HG02970 (cell line): ENCODE results near the gene STX16.

Experiments used
- ATAC-seq: cut with Tn5 transposase; IDR thresholded peaks from one replicate; pipeline ENCODE4 v1.9.1; 2021; ENCODE audit warnings: mild to moderate bottlenecking, moderate library complexity, moderate number of reproducible peaks; ENCODE audit not compliant: unreplicated experiment, low FRiP score

STX16 gene

GRCh38 chr20:58618351-58619076, 32.6 kb upstream of the STX16 start:
- ATAC-seq, result no peak

- no peak for ATAC-seq
These were observed 31.8 kb upstream of the STX16 start for GRCh38 chr20:58619077-58619863.

- no peak for ATAC-seq
These were observed 31.1 kb upstream of the STX16 start for GRCh38 chr20:58619864-58620431.

- no peak for ATAC-seq
These were observed 29.1 kb upstream of the STX16 start for GRCh38 chr20:58621906-58622548.

GRCh38 chr20:58622671-58623578, 28.2 kb upstream of the STX16 start:
- no peak for ATAC-seq

- no peak for ATAC-seq
These were observed 27.3 kb upstream of the STX16 start for GRCh38 chr20:58623579-58624473.

- ATAC-seq, result no peak
These were observed 26.4 kb upstream of the STX16 start for GRCh38 chr20:58624687-58625086.

- no peak for ATAC-seq
These were observed 25.5 kb upstream of the STX16 start for GRCh38 chr20:58625585-58625984.

DNA sequence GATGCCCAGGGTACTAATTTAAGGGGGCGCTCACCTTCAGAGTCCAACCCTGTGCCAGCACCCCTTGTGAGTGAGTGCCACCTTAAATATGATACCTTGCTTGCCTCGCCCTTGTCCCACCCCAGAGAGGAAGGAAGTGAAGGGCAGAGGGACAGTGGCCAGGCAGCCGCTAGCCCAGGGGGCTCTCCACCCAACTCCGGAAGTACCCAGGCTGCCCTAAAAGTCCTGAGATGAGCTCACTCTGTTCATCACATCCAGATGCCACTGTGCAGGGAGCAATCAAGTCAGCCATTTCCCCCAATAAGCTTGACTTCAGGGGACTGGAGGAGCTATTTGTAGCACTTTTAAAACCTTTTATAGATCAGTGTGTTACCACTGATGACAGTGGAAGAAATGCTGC, 25.0 kb upstream of the STX16 start:
- ATAC-seq, result no peak

GRCh38 chr20:58627212-58628072, 23.6 kb upstream of the STX16 start:
- ATAC-seq, result no peak

DNA sequence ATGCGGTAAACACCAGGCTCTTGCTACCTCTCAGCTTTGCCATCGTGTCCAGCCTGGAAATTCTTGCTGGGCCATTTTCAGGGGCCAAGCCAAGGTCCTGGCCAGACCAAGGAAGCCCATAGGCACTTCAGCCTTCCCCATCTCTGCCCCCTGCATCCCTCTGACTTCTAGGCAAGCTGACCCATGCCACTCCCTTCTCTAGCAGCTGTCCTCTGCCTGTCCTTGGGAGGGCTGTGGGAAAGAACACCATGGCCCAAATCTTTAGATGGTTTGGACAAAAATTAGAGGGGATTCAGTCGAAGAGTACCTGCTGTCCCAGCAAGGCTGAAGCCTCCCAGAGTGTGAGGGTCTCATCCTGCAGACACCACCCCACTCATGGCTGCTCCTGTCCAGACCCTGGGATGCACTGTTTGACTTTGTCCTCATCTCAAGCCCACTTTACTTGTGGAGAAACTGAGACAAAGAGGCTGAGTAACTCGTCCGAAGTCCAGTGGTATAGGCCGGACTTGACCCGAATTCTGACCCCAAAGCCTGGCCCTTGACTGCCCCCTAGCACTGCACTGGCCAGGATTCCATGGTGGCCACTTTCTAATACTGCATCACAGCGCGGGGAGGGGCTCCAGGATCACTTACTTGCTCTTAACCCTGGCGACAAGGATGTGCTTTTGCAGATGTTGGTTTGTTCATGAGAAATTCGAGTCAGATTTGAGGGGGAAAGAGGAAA, 22.4 kb upstream of the STX16 start:
- no peak for ATAC-seq

GRCh38 chr20:58629215-58629580, 21.9 kb upstream of the STX16 start:
- ATAC-seq, result no peak

GRCh38 chr20:58630063-58630462, 21.0 kb upstream of the STX16 start:
- no peak for ATAC-seq

GRCh38 chr20:58633161-58634053, 17.7 kb upstream of the STX16 start:
- ATAC-seq, result no peak

GRCh38 chr20:58634059-58634458, 17.0 kb upstream of the STX16 start:
- ATAC-seq, result no peak

- no peak for ATAC-seq
These were observed 16.4 kb upstream of the STX16 start for GRCh38 chr20:58634521-58635278.
